ENCODE data around the gene CELF2.

DNA sequence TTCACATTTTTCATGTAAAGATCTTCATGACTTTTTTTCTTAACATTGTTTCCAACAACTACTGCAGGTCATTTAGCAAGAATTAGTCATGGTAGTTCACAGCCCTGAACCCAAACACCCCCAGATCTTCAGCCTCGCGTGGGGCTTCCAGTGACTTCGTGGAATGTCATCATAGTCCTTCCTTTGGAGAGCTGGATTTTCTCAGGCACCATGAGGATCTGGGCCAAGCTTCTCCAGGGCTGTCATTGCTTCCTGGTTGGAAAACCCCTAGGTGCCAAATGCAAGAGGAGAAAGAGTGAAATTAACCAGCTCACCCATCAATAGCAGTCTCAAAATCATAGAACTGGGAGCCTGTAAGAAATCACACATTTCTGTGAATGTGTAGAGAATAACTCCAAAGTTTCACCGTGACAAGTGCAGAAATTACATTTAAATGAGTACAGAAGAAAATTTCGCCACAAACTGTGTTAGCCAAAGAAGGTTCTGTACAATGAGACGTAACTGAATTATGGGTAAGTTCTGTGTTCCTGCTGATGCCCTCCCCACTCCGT, 175.4 kb downstream of the CELF2 start:
- no peak for TF ChIP-seq EZH2 (IDR thresholded peaks at IDR 0.05; ENCODE audit: borderline replicate concordance, low read depth, low read length, severe bottlenecking)
- TF ChIP-seq, protein P1, sequence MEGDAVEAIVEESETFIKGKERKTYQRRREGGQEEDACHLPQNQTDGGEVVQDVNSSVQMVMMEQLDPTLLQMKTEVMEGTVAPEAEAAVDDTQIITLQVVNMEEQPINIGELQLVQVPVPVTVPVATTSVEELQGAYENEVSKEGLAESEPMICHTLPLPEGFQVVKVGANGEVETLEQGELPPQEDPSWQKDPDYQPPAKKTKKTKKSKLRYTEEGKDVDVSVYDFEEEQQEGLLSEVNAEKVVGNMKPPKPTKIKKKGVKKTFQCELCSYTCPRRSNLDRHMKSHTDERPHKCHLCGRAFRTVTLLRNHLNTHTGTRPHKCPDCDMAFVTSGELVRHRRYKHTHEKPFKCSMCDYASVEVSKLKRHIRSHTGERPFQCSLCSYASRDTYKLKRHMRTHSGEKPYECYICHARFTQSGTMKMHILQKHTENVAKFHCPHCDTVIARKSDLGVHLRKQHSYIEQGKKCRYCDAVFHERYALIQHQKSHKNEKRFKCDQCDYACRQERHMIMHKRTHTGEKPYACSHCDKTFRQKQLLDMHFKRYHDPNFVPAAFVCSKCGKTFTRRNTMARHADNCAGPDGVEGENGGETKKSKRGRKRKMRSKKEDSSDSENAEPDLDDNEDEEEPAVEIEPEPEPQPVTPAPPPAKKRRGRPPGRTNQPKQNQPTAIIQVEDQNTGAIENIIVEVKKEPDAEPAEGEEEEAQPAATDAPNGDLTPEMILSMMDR (IDR thresholded peaks at IDR 0.05; ENCODE audit: borderline replicate concordance, extremely low read depth, low read length, poor library complexity, severe bottlenecking), result no peak

Data from DND-41 (cell line).